Hepatic stellate cell (primary cell): ENCODE results near the gene RELCH.

Source experiments
- DNase-seq: peaks from one replicate; pipeline ENCODE4 v3.0.0; 2011; ENCODE audit warnings: low spot score

The RELCH gene

GRCh38 chr18:62341473-62341872 is 154.4 kb downstream of the RELCH start:
- DNase-seq: no peak

GRCh38 chr18:62342884-62343283 is 155.8 kb downstream of the RELCH start:
- no peak for DNase-seq

- DNase-seq: no peak
Measured at GRCh38 chr18:62343316-62343715, 156.3 kb downstream of the RELCH start.

GRCh38 chr18:62345909-62346308 is 158.9 kb downstream of the RELCH start:
- DNase-seq: no peak

GRCh38 chr18:62346333-62347088 is 159.5 kb downstream of the RELCH start:
- no peak for DNase-seq

GRCh38 chr18:62347089-62347506 is 160.0 kb downstream of the RELCH start:
- no peak for DNase-seq

GRCh38 chr18:62348474-62348873 is 161.4 kb downstream of the RELCH start:
- DNase-seq: no peak

GRCh38 chr18:62353170-62353569 is 166.1 kb downstream of the RELCH start:
- DNase-seq: no peak

GRCh38 chr18:62354151-62354550 is 167.1 kb downstream of the RELCH start:
- no peak for DNase-seq

- no peak for DNase-seq
Measured at GRCh38 chr18:62357079-62357719, 170.1 kb downstream of the RELCH start.
